ENCODE data around the gene THADA. TPM values are rescaled to one million over a fixed set of nuclear protein-coding genes. Genes with fewer than 3 reads are reported as not detected.

THADA gene
- polyA plus RNA-seq, 3 donors: 7.3 to 11.2 (median 9.7) TPM

DNA sequence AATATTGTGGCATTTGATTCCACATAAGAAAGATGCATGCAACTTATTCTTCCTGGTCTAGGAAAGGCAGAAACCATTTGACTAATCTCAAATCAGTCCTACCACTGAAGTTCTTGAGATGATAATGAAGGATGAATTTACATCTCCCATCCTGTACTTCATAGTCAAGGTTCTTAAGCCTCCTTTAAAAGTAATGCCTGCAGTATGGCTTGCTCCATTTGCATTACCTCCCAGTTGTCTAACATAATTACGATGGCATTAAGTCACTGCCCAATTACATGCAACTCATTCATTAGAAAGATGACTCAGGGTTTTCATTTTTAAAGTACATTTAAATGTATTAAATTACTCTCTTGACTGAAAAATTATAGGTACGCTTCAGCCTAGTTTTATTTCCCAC is 32.2 kb downstream of the THADA start:
- Histone ChIP-seq H3K4me1 (ENCODE audit: control insufficient read depth in 1 of 2, insufficient read depth in 2 of 2, low read length in 2 of 2) (peaks cover 7 to 13% of the 10 kb centered on the region in 2 donors), H2AFZ (ENCODE audit: insufficient read depth, low read depth, low read length, poor library complexity, severe bottlenecking) (no peak overlapping the region), H3K27me3 (ENCODE audit: control insufficient read depth in 2 of 2, insufficient read depth in 2 of 2, low read length in 2 of 2) (no peaks in the 10 kb centered on the region), H3K9ac (ENCODE audit: insufficient read depth, low read length, poor library complexity, severe bottlenecking) (no peak overlapping the region), H4K20me1 (ENCODE audit: insufficient read depth, low read length) (no peaks in the 10 kb centered on the region), H3K4me3 (replicated peaks in 1 of 3; ENCODE audit: low read depth in 2 of 3, low read length in 3 of 3) (no peak overlapping the region), H3K9me3 (replicated peaks in 1 of 2; ENCODE audit: control insufficient read depth in 1 of 2, insufficient read depth in 1 of 2, low read length in 2 of 2) (no peaks in the 10 kb centered on the region), H3K36me3 (replicated peaks in 1 of 2; ENCODE audit: control insufficient read depth in 1 of 2, insufficient read depth in 2 of 2, low read length in 2 of 2) (peaks cover 41 to 79% of the 10 kb centered on the region in 2 donors), H3K79me2 (ENCODE audit: insufficient read depth, low read length) (no peaks in the 10 kb centered on the region), H3K27ac (ENCODE audit: low read depth in 1 of 2, low read length in 2 of 2) (no peak overlapping the region), H3K4me2 (replicated peaks; ENCODE audit: extremely low read depth, low read length, poor library complexity, severe bottlenecking) (no peak overlapping the region)
- Mint-ChIP-seq H3K27ac (no peak overlapping the region), H3K36me3 (peaks cover 60 to 64% of the 10 kb centered on the region in 2 donors), H3K9me3 (no peaks in the 10 kb centered on the region), H3K27me3 (ENCODE audit: low read depth in 3 of 3) (peaks cover 0 to 2% (median 0%) of the 10 kb centered on the region in 3 donors), H3K4me3 (no peak overlapping the region), H3K4me1 (peaks cover 11% of the 10 kb centered on the region)
- TF ChIP-seq, protein P1, sequence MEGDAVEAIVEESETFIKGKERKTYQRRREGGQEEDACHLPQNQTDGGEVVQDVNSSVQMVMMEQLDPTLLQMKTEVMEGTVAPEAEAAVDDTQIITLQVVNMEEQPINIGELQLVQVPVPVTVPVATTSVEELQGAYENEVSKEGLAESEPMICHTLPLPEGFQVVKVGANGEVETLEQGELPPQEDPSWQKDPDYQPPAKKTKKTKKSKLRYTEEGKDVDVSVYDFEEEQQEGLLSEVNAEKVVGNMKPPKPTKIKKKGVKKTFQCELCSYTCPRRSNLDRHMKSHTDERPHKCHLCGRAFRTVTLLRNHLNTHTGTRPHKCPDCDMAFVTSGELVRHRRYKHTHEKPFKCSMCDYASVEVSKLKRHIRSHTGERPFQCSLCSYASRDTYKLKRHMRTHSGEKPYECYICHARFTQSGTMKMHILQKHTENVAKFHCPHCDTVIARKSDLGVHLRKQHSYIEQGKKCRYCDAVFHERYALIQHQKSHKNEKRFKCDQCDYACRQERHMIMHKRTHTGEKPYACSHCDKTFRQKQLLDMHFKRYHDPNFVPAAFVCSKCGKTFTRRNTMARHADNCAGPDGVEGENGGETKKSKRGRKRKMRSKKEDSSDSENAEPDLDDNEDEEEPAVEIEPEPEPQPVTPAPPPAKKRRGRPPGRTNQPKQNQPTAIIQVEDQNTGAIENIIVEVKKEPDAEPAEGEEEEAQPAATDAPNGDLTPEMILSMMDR (IDR thresholded peaks at IDR 0.05): no peak
- DNase-seq: no peak
- no CpG with 5 or more reads among the region's 2 CpGs for WGBS (ENCODE audit: insufficient coverage)
- intact Hi-C loops (cut with micrococcal nuclease): no loop called here

DNA sequence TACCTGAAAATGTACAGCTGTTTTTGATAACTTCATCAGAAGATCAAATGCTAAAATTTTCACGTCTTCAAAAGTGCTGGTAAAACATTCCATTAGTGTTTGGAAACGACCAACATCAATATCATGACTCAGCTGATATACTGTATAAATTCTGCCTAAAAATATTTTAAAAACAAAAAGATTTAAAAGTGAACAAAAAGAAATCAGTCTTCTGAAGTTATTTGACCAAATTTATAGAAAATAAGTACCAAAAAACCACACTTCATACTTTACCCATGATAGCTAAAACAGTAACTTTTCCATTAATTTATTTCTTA is 35.6 kb downstream of the THADA start:
- Mint-ChIP-seq H3K4me3 (no peak overlapping the region), H3K27me3 (ENCODE audit: low read depth in 3 of 3) (peaks cover 0 to 2% (median 0%) of the 10 kb centered on the region in 3 donors), H3K4me1 (no peaks in the 10 kb centered on the region), H3K27ac (no peak overlapping the region), H3K9me3 (no peaks in the 10 kb centered on the region), H3K36me3 (peaks cover 74 to 80% of the 10 kb centered on the region in 2 donors)
- WGBS (ENCODE audit: insufficient coverage): no CpG with 5 or more reads among the region's 2 CpGs
- TF ChIP-seq, protein P1 (IDR thresholded peaks at IDR 0.05): no peak
- DNase-seq: no peak
- no peak overlapping the region for H2AFZ ChIP-seq (ENCODE audit: insufficient read depth, low read depth, low read length, poor library complexity, severe bottlenecking)
- H3K27ac ChIP-seq (ENCODE audit: low read depth in 1 of 2, low read length in 2 of 2): no peak overlapping the region
- H3K4me1 ChIP-seq (ENCODE audit: control insufficient read depth in 1 of 2, insufficient read depth in 2 of 2, low read length in 2 of 2): no peaks in the 10 kb centered on the region
- H3K79me2 ChIP-seq (ENCODE audit: insufficient read depth, low read length): no peaks in the 10 kb centered on the region
- H4K20me1 ChIP-seq (ENCODE audit: insufficient read depth, low read length): no peaks in the 10 kb centered on the region
- intact Hi-C loops (cut with micrococcal nuclease): no loop called here
- no peaks in the 10 kb centered on the region for H3K27me3 ChIP-seq (ENCODE audit: control insufficient read depth in 2 of 2, insufficient read depth in 2 of 2, low read length in 2 of 2)
- no peaks in the 10 kb centered on the region for H3K9me3 ChIP-seq (replicated peaks in 1 of 2; ENCODE audit: control insufficient read depth in 1 of 2, insufficient read depth in 1 of 2, low read length in 2 of 2)
- H3K4me2 ChIP-seq (replicated peaks; ENCODE audit: extremely low read depth, low read length, poor library complexity, severe bottlenecking): no peak overlapping the region
- H3K9ac ChIP-seq (ENCODE audit: insufficient read depth, low read length, poor library complexity, severe bottlenecking): no peak overlapping the region
- H3K36me3 ChIP-seq (replicated peaks in 1 of 2; ENCODE audit: control insufficient read depth in 1 of 2, insufficient read depth in 2 of 2, low read length in 2 of 2): peaks cover 66 to 97% of the 10 kb centered on the region in 2 donors
- no peak overlapping the region for H3K4me3 ChIP-seq (replicated peaks in 1 of 3; ENCODE audit: low read depth in 2 of 3, low read length in 3 of 3)

Data from CD14-positive monocyte (primary cell).